A673 (cell line): Measurements from ENCODE around the gene NABP1. TPM values are rescaled to one million over a fixed set of nuclear protein-coding genes. Genes with fewer than 3 reads are reported as not detected.

Experiments
- BruUV-seq: library from RNA; stranded (reverse); fragments of 400-500 nt; replicated peaks from 2 replicates; lab custom pipeline; 2021; lab: Mats Ljungman, UMichigan
- CTCF ChIA-PET: fragments of 300-600 bp; sonication (Branson Sonifier 250); formaldehyde crosslinking; loops from one replicate; lab custom pipeline; 2022; ENCODE audit warnings: antibody characterized with exemption; lab: Charles Lee
- POLR2A ChIA-PET: fragments of 300-600 bp; sonication (Branson Sonifier 250); formaldehyde crosslinking; loops from one replicate; lab custom pipeline; 2022; ENCODE audit warnings: antibody characterized with exemption; ENCODE audit not compliant: low non-redundant PET; lab: Charles Lee
- DNase-seq: peaks from one replicate; pipeline ENCODE4 v3.0.0-alpha.2; 2015; ENCODE audit warnings: low spot score
- H3K27ac ChIP-seq: fragments of 200-600 bp; sonication (generic); 2 replicates; pipeline ENCODE4 v1.5.1; 2016; ENCODE audit warnings: mixed run types, low read depth, mild to moderate bottlenecking, mixed read lengths, antibody characterized with exemption, low read length; ENCODE audit not compliant: poor library complexity, severe bottlenecking
- H3K27me3 ChIP-seq: fragments of 200-600 bp; sonication (generic); replicated peaks from 2 replicates; pipeline ENCODE4 v1.6.1; 2017; ENCODE audit warnings: mixed run types, low read depth, mild to moderate bottlenecking, mixed read lengths, antibody characterized with exemption, low read length; ENCODE audit not compliant: insufficient read depth, poor library complexity
- H3K36me3 ChIP-seq: fragments of 200-600 bp; sonication (generic); 2 replicates; pipeline ENCODE4 v1.6.1; 2016; ENCODE audit warnings: mixed run types, mild to moderate bottlenecking, mixed read lengths, antibody characterized with exemption, low read length; ENCODE audit not compliant: insufficient read depth, poor library complexity, severe bottlenecking
- H3K4me1 ChIP-seq: fragments of 200-600 bp; sonication (generic); 2 replicates; pipeline ENCODE4 v1.6.1; 2017; ENCODE audit warnings: mixed run types, mild to moderate bottlenecking, mixed read lengths, antibody characterized with exemption, low read length; ENCODE audit not compliant: insufficient read depth, poor library complexity, severe bottlenecking
- H3K4me3 ChIP-seq: fragments of 200-600 bp; sonication (generic); 2 replicates; pipeline ENCODE4 v1.5.1; 2016; ENCODE audit warnings: low read depth, mixed run types, mild to moderate bottlenecking, mixed read lengths, low read length; ENCODE audit not compliant: poor library complexity, severe bottlenecking
- H3K9me3 ChIP-seq: fragments of 200-600 bp; sonication (generic); 2 replicates; pipeline ENCODE4 v1.6.1; 2016; ENCODE audit warnings: mixed run types, low read depth, mild to moderate bottlenecking, mixed read lengths, antibody characterized with exemption, low read length; ENCODE audit not compliant: poor library complexity, severe bottlenecking
- EZH2 ChIP-seq: fragments of 200-600 bp; sonication (generic); IDR thresholded peaks from 2 replicates; pipeline ENCODE4 v1.6.1; 2017; ENCODE audit warnings: borderline replicate concordance, low read depth, mild to moderate bottlenecking, mixed read lengths, antibody characterized with exemption, low read length; ENCODE audit not compliant: poor library complexity, severe bottlenecking
- intact Hi-C: fragments of 100-400 bp; cut with micrococcal nuclease; formaldehyde crosslinking; loops from one replicate; pipeline ENCODE4 v1.10.0; 2022; ENCODE audit not compliant: unreplicated experiment
- total RNA-seq: library from RNA; stranded (reverse); gene quantifications from 2 replicates; pipeline ENCODE4 v1.2.3, GENCODE V29; 2021
- TF ChIP-seq, protein P1 (sequence below): fragments of 300-800, 200-600 bp; sonication (generic); conservative IDR thresholded peaks from 2 replicates; pipeline ENCODE4 v1.5.1; 2017; ENCODE audit warnings: low read depth, mild to moderate bottlenecking, antibody characterized with exemption, low read length, moderate library complexity, mixed read lengths

The NABP1 gene
- total RNA-seq, 1 experiment from 2014 or later, result 38.4 TPM

DNA sequence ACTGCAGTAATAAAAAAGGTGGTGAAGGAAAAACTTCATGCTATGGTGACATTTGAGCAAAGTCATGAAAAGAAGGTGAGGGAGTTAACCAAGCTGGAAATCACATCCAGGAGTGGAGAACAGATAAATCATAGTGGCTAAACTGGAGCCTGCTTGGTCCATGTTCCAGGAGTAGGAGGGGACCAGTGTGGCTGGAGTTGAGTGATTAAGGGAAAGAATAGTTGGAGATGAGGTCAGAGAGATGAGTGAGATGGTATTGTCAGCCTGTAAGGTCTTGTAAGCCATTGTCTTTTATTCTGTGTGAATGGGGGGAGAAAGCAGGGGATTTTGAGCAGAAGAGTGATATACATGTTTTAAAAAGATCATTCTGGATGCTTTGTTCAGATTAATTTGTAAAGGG, 52.3 kb downstream of the NABP1 start:
- BruUV-seq, result no TSS peak
- no peak overlapping the region for H3K4me3 ChIP-seq

More for the DNA sequence above, 52.3 kb downstream of the NABP1 start:
- no peak for DNase-seq
- TF ChIP-seq, protein P1, sequence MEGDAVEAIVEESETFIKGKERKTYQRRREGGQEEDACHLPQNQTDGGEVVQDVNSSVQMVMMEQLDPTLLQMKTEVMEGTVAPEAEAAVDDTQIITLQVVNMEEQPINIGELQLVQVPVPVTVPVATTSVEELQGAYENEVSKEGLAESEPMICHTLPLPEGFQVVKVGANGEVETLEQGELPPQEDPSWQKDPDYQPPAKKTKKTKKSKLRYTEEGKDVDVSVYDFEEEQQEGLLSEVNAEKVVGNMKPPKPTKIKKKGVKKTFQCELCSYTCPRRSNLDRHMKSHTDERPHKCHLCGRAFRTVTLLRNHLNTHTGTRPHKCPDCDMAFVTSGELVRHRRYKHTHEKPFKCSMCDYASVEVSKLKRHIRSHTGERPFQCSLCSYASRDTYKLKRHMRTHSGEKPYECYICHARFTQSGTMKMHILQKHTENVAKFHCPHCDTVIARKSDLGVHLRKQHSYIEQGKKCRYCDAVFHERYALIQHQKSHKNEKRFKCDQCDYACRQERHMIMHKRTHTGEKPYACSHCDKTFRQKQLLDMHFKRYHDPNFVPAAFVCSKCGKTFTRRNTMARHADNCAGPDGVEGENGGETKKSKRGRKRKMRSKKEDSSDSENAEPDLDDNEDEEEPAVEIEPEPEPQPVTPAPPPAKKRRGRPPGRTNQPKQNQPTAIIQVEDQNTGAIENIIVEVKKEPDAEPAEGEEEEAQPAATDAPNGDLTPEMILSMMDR, result no peak
- TF ChIP-seq EZH2, result no peak
- Histone ChIP-seq H3K9me3 (no peaks in the 10 kb centered on the region), H3K27ac (no peak overlapping the region), H3K4me1 (peaks cover 22% of the 10 kb centered on the region), H3K27me3 (no peaks in the 10 kb centered on the region), H3K36me3 (no peaks in the 10 kb centered on the region)
- CTCF ChIA-PET, result no interaction called here
- POLR2A ChIA-PET, result no interaction called here
- intact Hi-C loops, result no loop called here

Other genes with a start within 250 kb of the NABP1 start
- gene CAVIN2, start 169.0 kb downstream of the NABP1 start, total RNA-seq, result 0.09 and 0.28 TPM in 2 replicates